ENCODE data around the gene MCRIP2.

Gene MCRIP2

DNA sequence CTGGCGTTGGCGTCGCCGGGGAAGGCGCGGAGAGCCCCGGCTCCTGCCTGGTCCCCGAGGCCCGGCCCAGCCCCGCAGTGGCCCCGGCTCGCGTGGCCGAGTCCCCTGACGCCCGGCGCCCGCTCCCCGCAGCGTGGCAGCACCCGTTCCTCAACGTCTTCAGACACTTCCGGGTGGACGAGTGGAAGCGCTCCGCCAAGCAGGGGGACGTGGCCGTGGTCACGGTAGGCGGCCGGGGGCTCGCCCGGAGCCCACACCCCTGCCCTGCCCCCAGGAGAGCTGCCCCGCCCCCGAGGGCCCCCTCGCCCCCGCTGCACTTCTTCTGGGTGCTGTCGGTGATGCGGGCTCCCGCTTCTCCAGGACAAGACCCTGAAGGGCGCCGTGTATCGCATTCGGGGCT is 8.0 kb downstream of the MCRIP2 start:
- no peak for DNase-seq

DNA sequence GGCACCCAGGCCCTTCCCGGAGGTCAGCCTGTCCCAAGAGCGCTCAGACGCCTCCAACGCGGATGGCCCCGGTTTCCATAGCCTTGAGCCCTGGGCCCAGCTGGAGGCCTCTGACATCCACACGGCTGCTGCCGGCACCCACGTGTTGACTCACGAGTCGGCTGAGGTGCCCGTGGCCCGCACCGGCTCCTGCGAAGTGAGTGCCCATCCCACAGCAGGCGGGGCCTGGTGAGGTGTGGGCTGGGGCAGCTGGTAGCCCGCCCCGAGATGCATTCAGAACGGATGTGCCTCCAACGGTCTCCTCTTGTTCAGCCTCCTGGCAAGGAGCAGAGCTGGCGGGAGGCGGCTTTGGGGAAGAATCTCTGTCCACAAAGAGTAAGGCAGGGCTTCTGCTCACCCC is 10.2 kb downstream of the MCRIP2 start:
- no peak for DNase-seq

DNA sequence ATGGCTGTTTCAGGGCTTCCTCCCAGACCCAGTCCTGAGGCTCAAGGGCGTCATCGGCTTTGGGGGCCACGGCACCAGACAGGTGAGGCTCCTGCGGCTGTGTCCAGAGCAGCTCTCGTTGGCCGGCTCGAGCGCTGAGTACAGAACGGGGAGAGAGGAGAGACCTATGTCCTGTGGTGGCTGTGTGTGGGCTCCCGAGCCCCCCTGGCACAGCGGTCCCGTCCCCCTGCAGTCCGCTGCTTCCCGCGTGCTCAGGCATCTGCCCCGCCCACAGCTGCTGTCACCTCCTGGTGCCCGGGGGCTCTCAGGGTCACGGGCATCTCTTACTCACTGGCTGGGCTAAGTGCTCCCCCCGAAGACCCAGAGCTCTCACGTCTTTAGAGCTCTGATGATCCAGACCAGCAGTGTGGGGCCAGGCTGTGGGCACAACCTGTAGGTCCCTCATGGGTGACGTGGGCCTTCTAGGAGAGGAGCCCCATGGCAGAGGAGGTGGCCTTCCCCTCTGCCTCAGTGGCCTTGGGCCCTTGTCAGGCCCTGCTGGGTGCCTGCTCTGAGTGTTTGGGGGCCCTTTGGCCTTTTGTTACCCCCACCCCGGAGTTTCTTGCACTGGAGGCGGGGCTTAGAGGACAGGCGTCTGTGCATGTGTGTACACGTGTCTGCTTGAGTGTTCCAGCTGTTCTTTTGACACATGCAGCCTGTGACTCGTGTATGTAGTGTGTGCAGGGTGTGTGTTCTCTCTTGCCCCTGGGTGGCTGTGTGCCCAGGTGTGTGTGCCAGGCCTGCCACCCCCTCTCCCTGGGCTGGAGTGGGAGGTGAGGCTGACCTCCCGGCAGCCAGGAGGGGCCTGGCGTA is 11.1 kb downstream of the MCRIP2 start:
- no peak for DNase-seq

DNA sequence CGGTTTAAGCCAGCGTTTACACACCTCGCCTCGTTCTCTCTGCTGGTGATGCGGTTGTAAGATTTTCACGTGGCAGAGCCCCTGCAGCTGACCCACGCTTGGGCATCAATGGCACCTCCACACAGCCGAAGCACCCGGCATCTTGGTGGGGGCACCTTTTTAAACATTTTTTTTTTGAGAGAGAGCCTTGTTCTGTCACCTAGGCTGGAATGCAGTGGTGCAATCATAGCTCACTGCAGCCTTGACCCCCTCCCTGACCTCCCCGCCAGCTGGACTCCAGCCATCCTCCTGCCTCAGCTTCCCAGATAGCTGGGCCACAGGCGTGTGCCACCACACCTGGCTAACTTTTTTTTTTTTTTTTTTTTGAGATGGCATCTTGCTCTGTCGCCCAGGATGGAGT is 12.4 kb downstream of the MCRIP2 start:
- no peak for DNase-seq

DNA sequence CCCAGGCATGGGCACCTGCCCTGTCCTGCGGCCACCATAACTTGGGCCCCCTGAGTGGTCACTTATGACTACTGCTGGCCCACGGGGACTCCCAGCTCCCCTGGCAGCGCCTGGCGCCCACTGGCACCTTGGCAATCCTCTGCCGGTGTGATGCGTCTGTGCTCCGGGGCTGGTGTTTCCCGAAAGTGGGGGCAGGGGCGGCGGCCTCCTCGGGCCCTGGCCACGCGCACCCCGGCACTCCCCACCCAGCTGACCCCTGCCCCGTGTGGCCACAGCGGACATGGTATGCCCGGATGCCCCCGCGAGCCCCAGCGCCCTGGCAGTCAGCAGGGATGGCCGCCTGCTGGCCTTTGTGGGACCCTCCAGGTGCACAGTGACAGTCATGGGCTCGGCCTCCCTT is 15.9 kb downstream of the MCRIP2 start:
- DNase-seq: no peak

DNA sequence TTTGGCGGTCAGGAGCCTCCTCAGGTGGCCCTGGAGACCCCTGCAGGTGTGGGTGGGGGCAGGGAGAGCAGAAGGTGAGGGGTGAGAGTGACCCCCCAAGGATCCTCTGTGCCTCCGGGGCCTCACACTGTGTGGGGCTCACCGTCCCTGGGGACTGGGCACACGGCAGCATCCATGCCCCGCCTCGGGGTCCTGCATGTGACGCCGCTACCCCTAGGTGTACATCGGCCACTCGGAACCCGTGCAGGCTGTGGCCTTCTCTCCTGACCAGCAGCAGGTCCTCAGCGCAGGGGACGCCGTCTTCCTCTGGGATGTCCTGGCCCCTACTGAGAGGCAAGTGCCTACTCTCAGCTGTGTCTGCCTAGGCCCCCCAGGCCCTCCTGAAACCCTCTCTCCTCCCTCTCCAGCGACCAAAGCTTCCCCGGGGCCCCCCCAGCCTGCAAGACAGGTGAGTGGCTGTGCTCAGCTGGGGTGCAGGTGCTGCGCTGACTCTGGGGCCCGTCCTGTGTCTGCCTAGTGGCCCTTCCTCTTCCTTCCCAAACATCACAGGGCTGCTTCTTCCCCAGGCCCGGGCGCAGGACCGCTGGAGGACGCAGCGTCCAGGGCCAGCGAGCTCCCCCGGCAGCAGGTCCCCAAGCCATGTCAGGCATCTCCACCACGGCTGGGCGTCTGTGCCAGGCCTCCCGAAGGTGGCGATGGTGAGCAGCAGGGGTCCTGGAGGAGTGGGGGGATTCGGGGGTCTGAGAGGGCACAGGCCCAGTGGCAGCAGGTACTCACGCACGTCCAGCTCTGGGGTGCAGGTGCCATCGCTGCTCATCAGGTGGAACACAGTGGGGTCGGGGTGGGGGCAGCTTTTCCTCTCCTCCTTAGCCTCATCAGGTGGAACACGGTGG is 17.3 kb downstream of the MCRIP2 start:
- no peak for DNase-seq

DNA sequence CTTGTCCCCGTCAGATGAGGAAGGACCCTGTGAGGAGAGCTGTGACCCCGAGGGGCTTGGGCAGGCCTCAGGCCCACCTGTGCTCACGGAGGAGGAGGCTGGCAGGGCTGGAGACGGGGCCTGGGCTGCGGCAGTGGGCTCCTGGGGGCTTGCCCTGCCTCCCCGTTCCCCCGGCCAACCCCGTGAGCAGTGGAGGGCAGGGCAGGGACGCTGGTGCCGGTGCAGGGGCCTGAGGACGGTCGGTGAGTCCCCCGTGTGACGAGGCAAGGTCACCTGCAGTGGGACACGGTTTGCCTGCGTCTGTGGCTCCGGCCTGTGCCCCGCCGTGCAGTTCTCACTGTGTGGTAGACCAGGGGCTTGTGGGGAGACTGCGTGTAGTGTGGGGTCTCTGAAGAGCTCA is 18.0 kb downstream of the MCRIP2 start:
- DNase-seq: no peak

DNA sequence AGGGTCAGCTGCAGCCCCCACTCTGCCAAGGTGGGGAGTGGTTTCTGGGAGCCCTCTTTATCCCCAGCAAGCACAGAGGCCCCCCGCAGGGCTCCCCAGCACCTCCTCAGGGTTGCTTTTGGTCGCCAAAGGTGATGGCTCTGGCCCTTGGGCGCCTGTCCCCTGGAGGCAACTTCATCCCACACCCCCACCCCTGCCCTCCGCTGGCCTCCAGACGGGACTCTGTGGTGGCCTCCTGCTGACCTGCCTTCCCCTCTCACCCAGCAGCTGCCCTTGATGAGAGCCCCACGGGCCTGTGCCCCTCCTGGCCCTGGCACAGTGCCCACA is 18.5 kb downstream of the MCRIP2 start:
- no peak for DNase-seq

DNA sequence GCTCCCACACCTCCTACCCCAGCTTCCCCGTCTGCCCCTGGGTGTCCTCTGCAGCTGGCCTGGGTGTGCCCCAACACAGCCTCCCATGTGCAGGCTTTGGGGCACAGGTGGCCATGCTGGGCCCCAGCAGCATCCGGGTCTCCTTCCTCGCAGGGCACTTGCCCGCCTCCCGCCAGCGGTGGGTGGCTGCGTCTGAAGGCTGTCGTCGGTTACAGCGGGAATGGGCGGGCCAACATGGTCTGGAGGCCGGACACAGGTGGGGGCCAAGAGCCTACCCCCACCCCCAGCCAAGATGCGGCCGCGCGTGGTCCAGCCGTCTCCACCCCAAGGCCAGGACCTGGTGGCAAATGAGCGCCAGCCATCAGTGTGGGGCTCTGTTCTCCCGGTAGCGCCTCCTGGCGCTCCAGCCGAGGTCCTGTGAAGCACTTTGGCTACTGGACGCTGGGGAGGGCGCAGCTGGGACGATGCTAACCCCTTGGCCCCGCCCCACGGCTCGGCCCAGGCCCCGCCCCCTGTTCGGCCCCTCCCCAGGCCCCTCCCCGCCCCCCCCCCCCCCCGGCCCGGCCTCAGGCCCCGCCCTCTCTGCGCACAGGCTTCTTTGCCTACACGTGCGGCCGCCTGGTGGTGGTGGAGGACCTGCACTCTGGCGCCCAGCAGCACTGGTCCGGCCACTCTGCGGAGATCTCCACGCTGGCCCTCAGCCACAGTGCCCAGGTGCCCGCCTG is 19.0 kb downstream of the MCRIP2 start:
- peak; percentile 69 for DNase-seq

DNA sequence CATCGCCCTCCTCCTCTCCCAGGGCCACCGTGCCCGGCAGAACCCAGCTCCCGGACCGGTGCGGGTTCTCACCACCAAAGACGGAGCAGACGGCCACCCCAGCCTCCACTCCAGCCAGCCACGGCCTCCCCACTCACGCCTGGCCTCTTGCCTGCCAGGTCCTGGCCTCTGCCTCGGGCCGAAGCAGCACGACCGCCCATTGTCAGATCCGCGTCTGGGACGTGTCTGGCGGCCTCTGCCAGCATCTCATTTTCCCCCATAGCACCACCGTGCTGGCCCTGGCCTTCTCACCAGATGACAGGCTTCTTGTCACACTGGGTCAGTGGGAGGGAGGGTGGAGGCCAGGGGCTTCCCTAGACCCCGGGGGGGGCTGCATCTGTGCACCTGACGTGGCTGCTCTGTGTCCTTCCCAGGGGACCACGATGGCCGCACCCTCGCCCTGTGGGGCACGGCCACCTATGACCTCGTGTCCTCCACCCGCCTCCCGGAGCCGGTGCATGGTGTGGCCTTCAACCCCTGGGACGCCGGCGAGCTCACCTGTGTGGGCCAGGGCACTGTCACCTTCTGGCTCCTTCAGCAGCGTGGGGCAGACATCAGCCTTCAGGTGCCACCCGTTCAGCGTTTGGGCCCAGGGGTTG is 19.7 kb downstream of the MCRIP2 start:
- no peak for DNase-seq

DNA sequence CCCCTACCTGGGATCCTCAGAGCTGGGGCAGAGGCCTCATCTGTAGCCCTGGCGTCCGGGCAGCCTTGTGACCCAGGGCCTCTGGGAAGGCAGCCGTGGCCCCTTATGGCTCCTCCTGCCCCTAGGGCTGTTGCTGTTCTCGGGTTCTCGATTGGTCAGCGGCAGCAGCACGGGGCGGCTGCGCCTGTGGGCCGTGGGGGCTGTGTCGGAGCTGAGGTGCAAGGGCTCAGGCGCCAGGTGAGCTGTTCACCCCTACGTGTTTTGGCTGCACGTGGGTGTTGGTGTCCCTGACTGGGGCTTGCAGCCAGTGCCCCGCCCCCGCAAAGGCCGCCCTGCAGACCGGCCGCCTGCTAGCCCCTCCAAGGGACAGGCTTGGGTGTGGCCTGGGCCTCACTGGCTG is 20.5 kb downstream of the MCRIP2 start:
- DNase-seq: no peak

DNA sequence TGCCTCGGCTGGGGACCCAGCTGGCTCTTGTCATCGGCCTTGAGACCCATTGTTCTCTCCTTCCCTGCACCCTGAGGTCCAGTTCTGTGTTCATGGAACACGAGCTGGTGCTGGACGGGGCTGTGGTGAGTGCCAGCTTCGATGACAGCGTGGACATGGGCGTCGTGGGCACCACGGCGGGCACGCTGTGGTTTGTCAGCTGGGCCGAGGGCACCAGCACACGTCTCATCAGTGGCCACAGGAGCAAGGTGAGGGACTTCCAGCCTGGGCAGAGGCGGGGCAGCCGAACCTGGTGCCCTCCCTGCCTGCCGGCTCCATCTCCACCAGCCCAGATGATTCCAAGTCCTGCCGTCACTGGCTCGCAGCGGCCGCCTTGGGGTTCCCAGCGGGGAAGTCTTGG is 21.0 kb downstream of the MCRIP2 start:
- DNase-seq: no peak

DNA sequence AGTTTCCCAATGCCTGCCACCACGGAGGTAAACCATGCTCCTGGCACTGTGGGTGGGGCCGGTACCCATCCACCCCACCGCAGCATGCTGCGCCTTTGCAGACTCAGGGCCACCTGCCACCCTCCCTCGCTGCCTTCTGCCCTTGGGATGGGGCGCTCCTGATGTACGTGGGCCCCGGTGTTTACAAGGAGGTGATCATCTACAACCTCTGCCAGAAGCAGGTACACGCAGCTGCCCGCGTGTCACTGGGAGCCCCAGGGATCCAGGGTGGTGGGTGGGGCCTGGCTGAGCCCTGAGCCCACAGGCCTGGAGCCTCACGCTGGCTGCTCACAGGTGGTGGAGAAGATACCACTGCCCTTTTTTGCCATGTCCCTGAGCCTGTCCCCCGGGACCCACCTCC is 24.9 kb downstream of the MCRIP2 start:
- no peak for DNase-seq

DNA sequence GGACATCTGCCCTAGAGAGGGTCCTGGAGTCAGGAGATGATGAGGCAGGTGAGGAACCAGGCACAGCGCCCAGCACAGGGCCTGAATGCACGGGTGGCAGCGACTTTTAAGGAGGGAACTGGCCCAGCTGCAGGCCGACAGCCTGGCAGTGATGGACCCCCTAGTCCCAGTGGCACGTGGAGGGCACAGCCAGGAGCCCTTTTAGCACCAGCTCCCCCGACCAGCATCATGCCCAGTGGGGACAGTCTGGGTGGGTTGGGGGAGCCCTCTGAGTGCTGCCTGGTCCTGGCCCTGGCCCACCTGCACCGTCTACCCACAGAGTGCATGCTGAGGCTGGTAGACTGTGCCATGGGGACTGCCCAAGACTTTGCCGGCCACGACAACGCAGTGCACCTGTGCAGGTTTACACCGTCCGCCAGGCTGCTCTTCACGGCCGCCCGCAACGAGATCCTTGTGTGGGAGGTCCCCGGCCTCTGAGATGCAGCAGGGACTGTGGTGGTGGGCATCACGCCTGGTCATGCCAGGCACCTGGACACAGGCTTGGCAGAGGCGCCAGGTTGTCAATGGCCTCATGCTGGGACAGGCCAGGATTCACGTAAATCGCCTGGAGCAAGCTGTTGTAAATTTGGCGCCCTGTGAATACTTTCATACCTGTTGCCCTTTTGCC is 25.6 kb downstream of the MCRIP2 start:
- no peak for DNase-seq

DNA sequence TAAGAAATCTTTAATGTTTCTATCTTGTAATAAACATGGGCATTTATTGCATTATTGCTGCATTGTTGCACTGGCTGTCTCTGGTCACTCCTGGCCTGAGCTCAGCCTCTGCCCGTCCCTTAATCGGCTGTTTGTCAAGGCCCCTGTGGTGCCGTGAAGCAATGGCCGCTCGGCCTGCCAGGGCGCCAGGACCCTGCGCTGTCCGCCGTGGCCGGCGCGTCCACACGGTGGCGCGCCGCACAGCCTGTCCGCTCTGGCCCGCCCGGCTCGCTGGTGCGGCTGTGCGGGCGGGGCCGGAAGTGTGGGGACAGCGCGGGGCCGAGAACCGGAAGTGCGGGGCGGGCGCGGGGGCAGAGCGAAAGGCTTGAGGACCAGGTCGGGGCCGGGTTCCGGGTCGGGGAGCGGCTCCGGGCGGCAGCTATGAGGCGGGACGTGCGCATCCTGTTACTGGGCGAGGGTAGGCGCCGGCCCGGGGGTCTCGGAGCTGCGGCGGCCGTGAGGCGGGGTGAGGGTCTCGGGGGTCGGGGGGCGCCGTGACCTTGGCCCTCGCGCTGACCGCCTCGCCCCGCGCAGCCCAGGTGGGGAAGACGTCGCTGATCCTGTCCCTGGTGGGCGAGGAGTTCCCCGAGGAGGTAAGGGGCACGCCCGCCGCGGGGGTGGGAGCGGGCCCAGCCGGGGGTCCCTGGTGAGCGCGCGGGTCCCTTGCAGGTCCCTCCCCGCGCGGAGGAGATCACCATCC is 26.3 kb downstream of the MCRIP2 start, which contains the start of gene RHOT2:
Gene RHOT2 (plus strand): TSS at position 353 of the 739 bp plus-strand sequence. CDS start 68 bp downstream, at position 421.
- DNase-seq: peak; percentile 93

DNA sequence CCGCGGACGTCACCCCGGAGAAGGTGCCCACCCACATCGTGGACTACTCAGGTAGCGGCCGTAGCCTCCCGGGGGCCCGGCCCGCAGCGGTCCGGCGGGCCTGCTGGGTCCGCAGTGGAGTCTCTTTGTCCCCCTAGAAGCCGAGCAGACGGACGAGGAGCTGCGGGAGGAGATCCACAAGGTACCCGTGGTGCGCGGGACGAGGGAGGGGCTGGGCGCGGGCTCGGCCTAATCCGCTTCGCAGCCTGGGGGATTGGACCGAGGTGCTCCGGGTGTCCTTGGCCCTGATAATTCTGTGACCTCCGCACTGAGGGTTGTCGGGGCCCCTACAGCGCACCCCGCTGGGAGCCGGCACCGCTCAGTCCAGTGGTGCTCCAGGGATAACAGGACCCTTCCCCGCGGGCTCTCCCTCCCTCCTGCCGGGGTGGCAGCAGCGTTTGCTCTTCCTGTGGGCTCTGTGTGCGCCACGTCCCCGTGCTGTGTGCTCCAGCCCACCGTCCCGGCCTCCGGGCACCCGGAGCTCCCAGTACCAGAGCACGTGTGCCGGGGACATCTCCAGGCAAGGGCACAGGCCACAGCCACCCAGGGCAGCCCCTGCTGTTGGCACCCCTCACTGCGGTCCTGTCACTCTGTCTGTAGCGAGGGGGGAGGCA is 27.0 kb downstream of the MCRIP2 start:
- no peak for DNase-seq

DNA sequence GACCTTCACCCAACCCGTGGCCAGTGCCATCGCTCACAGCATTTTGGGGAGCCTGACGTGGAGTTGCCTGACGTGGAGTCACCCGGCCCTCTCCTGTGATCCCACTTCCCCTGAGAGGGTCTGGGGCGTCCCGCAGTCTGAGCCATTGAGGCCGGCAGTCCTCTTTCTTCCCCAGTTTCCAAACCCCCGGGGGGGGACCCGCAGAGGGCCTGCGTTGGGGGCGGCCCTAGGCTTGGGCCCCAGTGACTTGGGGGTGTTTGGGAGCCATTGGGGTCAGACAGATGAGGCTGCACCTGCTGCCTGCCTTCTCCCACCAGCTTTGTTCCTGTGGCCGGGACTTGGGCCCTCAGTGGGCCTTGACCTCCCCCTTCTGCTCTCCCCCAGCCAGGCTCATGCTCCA is 28.0 kb downstream of the MCRIP2 start:
- DNase-seq: no peak

DNA sequence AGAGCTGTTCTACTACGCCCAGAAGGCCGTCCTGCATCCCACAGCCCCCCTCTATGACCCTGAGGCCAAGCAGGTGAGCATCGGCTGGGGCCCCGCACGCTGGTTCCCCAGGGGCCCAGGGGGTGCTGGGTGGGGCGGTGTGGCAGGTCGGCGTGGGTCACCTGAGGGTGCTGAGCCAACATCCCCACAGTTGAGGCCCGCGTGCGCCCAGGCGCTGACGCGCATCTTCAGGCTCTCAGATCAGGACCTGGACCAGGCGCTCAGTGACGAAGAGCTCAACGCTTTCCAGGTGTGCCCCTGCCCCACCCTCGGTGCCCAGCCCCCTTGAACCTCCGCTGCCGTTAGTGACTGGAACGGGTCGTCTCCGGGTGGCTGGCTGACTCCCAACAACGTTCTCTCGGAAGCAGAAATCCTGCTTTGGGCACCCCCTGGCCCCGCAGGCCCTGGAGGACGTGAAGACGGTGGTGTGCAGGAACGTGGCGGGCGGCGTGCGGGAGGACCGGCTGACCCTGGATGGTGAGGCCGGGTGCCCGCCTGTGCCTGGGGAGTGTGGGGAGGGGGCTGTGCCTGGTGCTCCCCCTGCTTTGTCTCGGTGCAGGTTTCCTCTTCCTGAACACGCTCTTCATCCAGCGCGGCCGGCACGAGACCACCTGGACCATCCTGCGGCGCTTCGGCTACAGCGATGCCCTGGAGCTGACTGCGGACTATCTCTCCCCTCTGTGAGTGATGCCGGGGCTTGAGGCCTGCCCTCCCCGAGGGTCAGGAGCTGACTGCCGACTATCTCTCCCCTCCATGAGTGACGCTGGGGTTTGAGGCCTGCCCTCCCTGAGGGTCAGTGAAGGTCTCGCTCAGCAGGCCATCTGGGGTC is 29.1 kb downstream of the MCRIP2 start:
- DNase-seq: no peak

DNA sequence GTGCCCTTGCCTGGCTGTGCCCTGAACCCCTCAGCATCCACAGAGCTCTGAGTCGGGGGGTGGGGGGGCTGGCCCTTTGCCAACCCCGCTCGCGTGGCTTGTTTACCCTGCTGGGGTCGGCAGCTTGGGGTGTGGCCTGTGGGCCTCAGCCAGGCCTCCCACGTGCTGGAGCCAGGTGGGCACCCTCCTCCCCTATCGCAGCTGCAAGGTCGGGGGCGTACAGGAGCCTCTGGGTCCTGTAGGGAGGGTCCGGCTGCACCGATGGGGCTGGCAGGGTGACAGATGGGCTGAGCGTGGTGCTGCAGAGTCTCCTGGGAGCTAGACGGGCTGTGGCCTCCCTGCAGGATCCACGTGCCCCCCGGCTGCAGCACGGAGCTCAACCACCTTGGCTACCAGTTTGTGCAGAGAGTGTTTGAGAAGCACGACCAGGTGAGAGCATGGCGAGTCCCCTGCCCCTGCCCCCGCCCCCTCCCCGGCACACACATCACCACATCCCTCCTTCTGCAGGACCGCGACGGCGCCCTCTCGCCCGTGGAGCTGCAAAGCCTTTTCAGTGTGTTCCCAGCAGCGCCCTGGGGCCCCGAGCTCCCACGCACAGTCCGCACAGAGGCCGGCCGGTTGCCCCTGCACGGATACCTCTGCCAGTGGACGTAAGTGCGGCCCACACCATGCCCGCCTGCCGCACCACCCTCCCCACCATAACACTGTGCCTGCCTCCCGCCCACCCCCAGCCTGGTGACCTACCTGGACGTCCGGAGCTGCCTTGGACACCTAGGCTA is 29.9 kb downstream of the MCRIP2 start:
- no peak for DNase-seq

All from CD4-positive, alpha-beta T cell treated with Interleukin-17A for 1 hour (primary cell).